Measurements from ENCODE around the gene MOGAT2. TPM values are rescaled to one million over a fixed set of nuclear protein-coding genes. Genes with fewer than 3 reads are reported as not detected.
"Not testable (repeated sequence)": the region's sequence is repeated elsewhere in the genome, so short reads cannot be mapped to it uniquely, and the experiment has no call there.

MOGAT2 gene
- total RNA-seq, 1 donor from 2014 or later = not detected

- peak in 1 of 2 donors; percentile 47 for DNase-seq (ENCODE audit: low spot score in 2 of 2)
- Histone ChIP-seq H3K9me3 (no peaks in the 10 kb centered on the region), H3K4me3 (no peak overlapping the region), H3K4me1 (no peaks in the 10 kb centered on the region), H3K36me3 (no peaks in the 10 kb centered on the region), H3K27me3 (no peaks in the 10 kb centered on the region), H3K27ac (no peak overlapping the region)
- no peak for TF ChIP-seq CTCF (IDR thresholded peaks at IDR 0.05)
- intact Hi-C loops (cut with DNase I) = no loop called here
These were observed 26.3 kb downstream of the MOGAT2 start for GRCh38 chr11:75743711-75744563.

- TF ChIP-seq CTCF (IDR thresholded peaks at IDR 0.05) = no peak
- intact Hi-C loops (cut with DNase I) = no loop called here
- DNase-seq (ENCODE audit: low spot score in 2 of 2) = no peak
- H3K27me3 ChIP-seq = no peaks in the 10 kb centered on the region
- H3K27ac ChIP-seq = no peak overlapping the region
- no peaks in the 10 kb centered on the region for H3K4me1 ChIP-seq
- H3K36me3 ChIP-seq = no peaks in the 10 kb centered on the region
- no peak overlapping the region for H3K4me3 ChIP-seq
- H3K9me3 ChIP-seq = no peaks in the 10 kb centered on the region
These were observed 28.2 kb downstream of the MOGAT2 start for GRCh38 chr11:75745807-75746206.

GRCh38 chr11:75748729-75749273 is 31.2 kb downstream of the MOGAT2 start:
- DNase-seq (ENCODE audit: low spot score in 2 of 2); H3K36me3 ChIP-seq; H3K4me3 ChIP-seq; H3K9me3 ChIP-seq; H3K4me1 ChIP-seq; H3K27me3 ChIP-seq; intact Hi-C loops (cut with DNase I); H3K27ac ChIP-seq: not testable (repeated sequence)

- DNase-seq (ENCODE audit: low spot score in 2 of 2); H3K27me3 ChIP-seq; intact Hi-C loops (cut with DNase I); H3K36me3 ChIP-seq; H3K27ac ChIP-seq; H3K4me3 ChIP-seq; H3K9me3 ChIP-seq; H3K4me1 ChIP-seq: not testable (repeated sequence)
These were observed 37.3 kb downstream of the MOGAT2 start for GRCh38 chr11:75754933-75755332.

GRCh38 chr11:75757651-75758050 is 40.0 kb downstream of the MOGAT2 start:
- Histone ChIP-seq H3K36me3 (no peaks in the 10 kb centered on the region), H3K4me3 (no peak overlapping the region), H3K9me3 (no peaks in the 10 kb centered on the region), H3K27me3 (no peaks in the 10 kb centered on the region), H3K27ac (no peak overlapping the region), H3K4me1 (no peaks in the 10 kb centered on the region)
- intact Hi-C loops (cut with DNase I) = no loop called here
- no peak for TF ChIP-seq CTCF (IDR thresholded peaks at IDR 0.05)
- DNase-seq (ENCODE audit: low spot score in 2 of 2) = no peak

- Histone ChIP-seq H3K4me3 (no peak overlapping the region), H3K27ac (no peak overlapping the region), H3K27me3 (no peaks in the 10 kb centered on the region), H3K36me3 (no peaks in the 10 kb centered on the region), H3K4me1 (no peaks in the 10 kb centered on the region), H3K9me3 (no peaks in the 10 kb centered on the region)
- intact Hi-C loops (cut with DNase I) = loop anchor here (10.0 kb wide), 1 partner anchor 215 kb away; no protein-coding TSS in a partner anchor
- TF ChIP-seq CTCF (IDR thresholded peaks at IDR 0.05) = no peak
- DNase-seq (ENCODE audit: low spot score in 2 of 2) = no peak
These were observed 42.2 kb downstream of the MOGAT2 start for GRCh38 chr11:75759832-75760231.
